NCI-H446 (cell line): ENCODE measurements around the gene RLN2.
"Not testable (repeated sequence)": the region's sequence is repeated elsewhere in the genome, so short reads cannot be mapped to it uniquely, and the experiment has no call there.

Source experiments
- DNase-seq, 2 experiments: peaks; one replicate each; lab custom pipeline; 2025; lab: John Stamatoyannopoulos, UW

Gene RLN2

DNA sequence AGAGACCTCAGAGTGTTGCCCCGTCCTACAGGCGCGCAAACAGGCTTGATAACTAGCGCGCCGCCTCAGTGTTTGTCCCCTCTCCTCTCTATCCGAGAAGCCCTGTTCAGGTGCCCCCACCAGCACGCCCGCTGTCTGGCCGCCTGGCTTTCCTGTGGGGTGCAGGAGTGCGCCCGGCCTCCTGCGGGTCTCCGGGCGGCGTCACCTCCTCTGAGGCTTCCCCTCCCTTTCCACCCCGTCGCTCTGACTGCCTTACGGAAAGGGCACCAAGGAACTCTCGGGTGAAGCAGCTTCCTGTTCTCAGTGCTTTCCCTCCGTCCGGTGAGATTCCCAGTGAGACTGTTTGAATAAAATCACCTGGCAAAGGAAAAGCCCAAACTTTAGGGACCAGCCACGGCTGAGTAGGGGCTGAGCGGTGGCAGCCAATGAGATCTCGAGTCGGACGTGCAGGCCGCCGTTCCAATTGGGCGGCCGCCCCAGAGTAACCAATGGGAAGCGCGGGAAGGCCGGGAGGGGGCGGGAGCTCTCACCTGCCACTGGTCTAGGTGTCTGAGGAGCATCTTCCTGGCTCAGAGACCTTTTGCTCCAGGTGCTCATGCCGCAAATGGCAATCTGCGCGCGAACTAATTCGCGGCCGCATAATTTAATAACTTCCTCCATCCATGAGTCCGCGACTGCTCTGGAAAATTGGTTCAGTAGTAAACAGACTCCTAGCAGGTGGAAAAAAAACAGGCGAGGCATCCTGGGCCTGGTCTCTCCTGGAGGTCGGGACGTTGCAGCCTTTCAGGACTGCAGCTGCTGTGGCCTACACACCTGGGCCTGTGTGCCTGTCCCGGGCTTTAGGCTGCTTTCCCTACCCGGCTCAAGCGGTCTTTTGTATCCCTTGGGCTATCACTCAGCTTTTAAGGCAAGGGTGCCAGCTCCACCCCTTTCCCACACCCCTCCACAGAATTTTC lies at the start of gene RLN2:
Gene RLN2, minus strand, starts transcription at position 877 of the 956 bp plus-strand sequence. Its CDS starts 136 bp downstream, at position 741.
- DNase-seq = not testable (repeated sequence)

DNA sequence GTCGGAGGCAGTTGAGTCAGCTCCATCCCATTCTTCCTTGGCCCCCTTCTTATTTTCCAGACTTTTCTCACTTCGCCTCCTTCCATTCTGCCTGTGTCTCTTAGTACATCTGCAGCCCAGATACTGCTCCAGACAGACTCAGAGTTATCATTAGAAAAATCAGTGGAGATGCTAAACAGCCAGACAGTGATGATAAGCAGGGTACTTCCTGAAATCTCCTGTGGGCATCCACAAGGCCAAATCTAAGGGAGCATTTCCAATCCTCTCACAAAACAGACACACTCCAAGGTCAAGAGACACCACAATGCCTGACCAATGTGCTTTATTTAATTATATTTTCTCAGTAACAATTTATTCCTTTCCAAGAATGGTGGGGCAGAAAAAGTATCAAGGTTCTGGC lies 49.7 kb upstream of the RLN2 start:
- no peak for DNase-seq

- no peak for DNase-seq
These were observed 48.2 kb upstream of the RLN2 start for GRCh38 chr9:5352637-5353248.

DNA sequence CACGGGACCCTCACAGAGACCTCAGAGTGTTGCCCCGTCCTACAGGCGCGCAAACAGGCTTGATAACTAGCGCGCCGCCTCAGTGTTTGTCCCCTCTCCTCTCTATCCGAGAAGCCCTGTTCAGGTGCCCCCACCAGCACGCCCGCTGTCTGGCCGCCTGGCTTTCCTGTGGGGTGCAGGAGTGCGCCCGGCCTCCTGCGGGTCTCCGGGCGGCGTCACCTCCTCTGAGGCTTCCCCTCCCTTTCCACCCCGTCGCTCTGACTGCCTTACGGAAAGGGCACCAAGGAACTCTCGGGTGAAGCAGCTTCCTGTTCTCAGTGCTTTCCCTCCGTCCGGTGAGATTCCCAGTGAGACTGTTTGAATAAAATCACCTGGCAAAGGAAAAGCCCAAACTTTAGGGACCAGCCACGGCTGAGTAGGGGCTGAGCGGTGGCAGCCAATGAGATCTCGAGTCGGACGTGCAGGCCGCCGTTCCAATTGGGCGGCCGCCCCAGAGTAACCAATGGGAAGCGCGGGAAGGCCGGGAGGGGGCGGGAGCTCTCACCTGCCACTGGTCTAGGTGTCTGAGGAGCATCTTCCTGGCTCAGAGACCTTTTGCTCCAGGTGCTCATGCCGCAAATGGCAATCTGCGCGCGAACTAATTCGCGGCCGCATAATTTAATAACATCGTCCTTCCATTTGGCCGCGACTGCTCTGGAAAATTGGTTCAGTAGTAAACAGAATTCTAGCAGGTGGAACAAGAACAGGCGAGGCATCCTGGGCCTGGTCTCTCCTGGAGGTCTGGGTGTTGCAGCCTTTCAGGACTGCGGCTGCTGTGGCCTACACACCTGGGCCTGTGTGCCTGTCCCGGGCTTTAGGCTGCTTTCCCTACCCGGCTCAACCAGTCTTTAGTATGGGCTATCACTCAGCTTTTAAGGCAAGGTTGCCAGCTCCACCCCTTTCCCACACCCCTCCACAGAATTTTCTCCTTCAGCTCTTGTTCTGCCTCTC lies 34.8 kb upstream of the RLN2 start, which contains the start of gene RLN1:
Gene RLN1, minus strand, starts transcription at position 885 of the 990 bp plus-strand sequence. Its CDS starts 130 bp downstream, at position 755.
- not testable (repeated sequence) for DNase-seq

GRCh38 chr9:5336688-5337087 lies 32.2 kb upstream of the RLN2 start:
- no peak for DNase-seq

- DNase-seq = not testable (repeated sequence)
These were observed 26.8 kb upstream of the RLN2 start for GRCh38 chr9:5331276-5331675.

DNA sequence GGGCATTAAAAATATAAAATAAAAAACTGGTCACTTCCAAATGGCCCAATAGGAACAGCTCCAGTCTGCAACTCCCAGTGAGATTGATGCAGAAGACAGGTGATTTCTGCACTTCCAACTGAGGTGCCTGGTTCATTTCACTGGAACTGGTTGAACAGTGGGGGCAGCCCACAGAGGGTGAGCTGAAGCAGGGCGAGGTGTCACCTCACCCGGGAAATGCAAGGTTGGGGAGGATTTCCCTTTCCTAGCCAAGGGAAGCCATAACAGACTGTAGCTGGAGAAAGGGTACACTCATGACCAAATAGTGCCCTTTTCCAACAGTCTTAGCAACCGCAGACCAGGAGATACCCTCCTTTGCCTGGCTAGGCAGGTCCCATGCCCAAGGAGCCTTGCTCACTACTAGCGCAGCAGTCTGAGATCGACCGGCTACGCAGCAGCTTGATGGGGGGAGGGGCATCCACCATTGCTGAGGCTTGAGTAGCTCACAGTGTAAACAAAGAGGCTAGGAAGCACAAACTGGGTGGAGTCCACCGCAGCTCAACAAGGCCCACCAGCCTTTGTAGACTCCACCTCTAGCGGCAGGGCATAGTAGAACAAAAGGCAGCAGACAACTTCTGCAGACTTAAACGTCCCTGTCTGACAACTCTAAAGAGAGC lies 22.5 kb upstream of the RLN2 start:
- no peak for DNase-seq

DNA sequence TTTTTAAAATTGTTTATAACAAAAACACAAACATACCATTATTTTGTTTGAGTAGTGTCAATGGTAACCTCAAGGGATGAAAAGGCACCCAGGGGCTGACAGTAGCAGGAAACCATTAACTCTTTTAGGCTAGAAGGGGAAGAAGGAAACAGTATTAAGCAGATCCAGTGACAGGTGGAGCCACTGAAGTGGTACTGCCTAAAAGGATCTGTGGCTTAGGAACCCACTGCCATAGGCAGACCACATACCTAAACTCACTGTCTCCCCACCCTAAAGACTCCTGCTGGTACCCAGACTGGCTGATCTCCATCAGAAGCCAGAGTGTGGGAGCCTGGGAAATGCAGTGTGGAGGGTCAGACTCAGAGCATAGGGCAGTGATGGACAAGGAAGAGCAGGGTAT lies 21.7 kb upstream of the RLN2 start:
- DNase-seq = no peak

DNA sequence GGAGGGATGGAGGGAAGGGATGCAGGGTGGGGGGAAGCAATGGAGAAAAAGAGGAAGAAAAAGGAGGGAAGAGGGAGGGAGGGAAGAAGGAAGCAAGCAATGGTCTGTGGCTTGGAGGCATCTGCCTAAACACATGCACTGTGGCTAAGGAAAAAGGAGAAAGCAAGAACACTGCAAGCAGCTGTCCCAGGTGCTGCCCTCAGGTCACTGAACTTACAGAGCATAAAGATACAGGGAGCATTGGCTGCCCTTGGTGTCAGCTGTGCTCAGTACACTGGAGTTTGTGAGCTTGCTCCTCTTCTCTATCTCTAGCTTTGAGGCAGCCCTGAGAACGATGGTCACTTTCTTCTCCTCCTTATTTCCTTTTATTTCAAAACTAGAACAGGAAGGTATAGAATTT lies 17.1 kb upstream of the RLN2 start:
- not testable (repeated sequence) for DNase-seq

- no peak for DNase-seq
These were observed 16.5 kb upstream of the RLN2 start for GRCh38 chr9:5321058-5321457.

GRCh38 chr9:5316406-5316805 lies 11.9 kb upstream of the RLN2 start:
- not testable (repeated sequence) for DNase-seq

DNA sequence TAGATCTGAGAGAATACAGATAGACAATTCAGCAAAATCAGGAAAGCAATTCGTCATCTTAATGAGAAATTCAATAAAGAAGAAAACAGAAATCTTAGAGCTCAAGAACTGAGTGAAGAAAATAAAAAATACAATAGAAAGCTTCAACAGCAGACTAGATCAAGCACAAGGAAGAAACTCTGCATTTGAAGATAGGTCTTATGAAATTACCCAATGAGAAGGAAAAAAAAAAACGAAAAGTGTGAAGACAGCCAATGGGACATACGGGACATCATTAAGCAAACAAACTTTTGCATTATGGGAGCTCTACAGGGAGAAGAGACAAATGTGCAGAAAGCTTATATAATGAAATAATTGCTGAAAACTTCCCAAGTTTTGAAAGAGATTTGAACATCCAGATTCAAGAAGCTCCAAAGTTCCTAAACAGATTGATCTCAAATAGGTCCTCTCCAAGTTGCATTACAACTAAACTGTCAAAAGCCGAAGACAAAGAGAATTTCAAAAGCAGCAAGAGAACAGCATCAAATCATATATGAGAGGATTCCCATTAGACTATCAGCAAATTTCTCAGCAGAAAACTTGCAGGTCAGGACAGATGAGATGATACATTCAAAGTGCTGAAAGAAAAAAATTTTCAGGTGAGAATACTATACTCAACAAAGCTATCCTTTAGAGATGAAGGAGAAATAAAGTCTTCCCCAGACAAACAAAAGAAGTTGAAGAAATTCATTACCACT lies 10.8 kb upstream of the RLN2 start:
- no peak for DNase-seq

DNA sequence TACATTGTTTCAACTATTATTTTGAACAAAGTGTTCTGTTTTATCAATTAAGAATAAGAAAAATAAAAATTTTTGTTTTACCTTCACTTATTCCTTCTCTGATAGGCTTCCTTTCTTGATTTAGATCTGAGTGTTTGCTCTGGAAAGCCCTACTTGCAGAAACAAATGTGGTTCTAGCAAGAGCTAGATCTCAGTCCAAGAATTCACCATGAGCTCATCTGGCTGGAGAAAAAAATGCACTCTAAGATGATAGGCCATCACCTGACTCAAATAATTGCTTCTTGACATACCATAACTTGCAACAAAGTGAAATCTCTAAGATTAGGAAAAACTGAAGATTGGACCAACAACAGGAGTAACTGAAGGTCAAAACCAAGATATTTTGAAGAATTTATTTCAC lies 6.3 kb upstream of the RLN2 start:
- no peak for DNase-seq

- no peak for DNase-seq
These were observed 1.2 kb upstream of the RLN2 start for GRCh38 chr9:5305741-5306140.

DNA sequence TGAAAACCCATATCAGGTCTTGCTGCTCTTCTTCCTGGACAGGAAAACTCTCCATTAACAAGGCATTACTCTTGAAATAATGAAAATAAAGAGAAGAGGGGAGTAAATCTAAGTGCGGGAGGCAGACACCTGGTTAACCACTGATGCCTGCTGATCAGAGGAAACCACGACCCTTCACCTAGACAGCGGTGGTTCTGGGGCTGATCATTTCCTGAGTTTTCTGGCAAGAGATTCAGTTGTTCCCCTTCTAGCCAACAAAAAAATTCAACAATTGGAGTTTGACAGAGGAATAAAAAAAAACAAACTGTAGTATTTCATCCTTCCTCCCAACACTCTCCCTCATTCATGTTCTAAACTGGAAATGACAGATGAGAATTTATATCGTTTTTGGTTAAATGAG lies 3.0 kb downstream of the RLN2 start:
- DNase-seq = no peak

DNA sequence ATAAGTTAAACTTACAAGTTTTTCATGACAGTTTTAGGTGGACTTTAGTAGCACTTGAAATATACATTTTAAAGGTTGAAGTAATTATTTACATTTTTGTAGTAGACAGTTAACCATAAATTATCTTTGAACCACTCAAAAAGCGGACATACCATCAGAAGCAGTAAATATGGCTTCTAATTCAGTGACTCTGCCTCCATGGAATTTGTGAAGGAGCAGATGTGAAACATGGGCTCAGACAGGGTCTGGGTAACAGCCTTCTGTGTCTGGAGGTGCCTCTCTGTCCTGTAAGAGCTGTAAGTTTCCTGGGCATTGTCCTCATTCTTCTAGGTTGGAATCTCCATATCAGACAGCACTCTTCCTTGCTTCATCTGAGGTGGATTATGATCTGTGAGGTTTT lies 12.4 kb downstream of the RLN2 start:
- no peak for DNase-seq

DNA sequence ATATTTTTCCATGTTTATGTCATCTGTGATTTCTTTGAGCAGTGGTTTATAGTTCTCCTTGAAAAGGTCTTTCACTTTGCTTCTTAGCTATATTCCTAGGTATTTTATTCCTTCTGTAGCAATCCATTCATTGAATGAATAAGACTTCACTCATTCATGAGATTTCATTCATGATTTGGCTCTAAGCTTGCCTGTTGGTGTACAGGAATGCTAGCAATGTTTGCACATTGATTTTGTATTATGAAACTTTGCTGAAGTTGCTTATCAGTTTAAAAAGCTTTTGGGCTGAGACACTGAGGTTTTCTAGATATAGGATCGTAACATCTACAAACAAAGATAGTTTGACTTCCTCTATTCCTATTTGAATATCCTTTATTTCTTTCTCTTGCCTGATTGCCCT lies 15.9 kb downstream of the RLN2 start:
- DNase-seq = no peak

- DNase-seq = no peak
These were observed 18.3 kb downstream of the RLN2 start for GRCh38 chr9:5286262-5286661.

DNA sequence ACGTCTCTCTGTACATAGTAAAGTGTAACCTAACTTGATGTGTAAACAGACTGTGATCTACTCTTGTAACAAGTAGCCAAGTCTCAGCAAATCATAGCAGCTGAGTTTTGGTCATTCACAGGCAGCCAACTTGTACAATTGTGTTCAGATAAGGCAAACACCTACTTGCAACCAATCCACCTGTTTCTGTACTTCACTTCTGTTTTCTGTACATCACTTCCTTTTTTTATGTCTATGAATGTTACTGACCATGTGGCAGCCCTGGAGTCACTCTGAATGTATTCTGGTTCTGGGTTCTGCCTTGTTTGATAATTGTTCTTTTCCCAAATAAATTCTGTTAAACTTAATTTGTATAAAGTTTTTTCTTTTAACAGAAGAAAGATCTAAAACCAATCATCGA lies 26.0 kb downstream of the RLN2 start:
- DNase-seq = no peak

GRCh38 chr9:5274770-5275169 lies 29.7 kb downstream of the RLN2 start:
- no peak for DNase-seq

- DNase-seq = no peak
These were observed 35.2 kb downstream of the RLN2 start for GRCh38 chr9:5269249-5269715.
